GM21786 (cell line): ENCODE measurements around the gene ITGB2.

Experiments
- ATAC-seq: cut with Tn5 transposase; IDR thresholded peaks from one replicate; pipeline ENCODE4 v1.9.1; 2021; ENCODE audit not compliant: unreplicated experiment

ITGB2 gene

GRCh38 chr21:44898851-44899767, 21.6 kb downstream of the ITGB2 start:
- ATAC-seq: no peak

GRCh38 chr21:44898011-44898488, 22.6 kb downstream of the ITGB2 start:
- ATAC-seq: no peak

DNA sequence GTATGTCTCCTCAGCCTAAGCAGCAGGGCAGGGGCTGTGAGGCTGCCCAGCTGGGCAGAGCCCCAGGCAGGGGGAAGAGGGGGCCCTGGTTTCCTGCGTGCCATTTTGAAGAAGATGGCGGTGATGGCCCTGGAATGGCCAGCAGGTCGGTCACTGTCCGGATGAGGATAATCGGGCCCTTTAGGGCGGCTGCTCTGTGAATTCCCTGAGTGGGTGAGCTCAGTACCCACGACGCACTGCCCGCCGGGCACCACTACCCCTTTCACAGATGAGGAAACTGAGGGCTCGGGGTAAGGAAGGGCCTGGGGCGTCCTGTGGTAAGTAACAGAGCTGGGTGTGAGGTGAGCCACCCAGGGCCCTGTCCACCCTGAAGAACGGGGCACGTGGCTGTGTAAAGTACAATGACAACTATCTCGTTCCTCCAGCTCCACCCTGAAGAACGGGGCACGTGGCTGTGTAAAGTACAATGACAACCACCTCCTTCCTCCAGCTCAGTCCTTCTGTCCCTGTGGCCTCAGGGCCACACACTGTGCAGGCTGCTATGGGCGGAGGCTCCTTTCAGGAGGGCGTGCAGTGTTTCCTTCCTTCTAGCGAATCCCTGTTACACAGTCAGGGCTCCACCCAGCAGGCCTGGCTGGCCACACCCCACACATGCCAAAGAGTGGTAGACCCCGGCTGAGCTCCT, 23.2 kb downstream of the ITGB2 start:
- no peak for ATAC-seq

DNA sequence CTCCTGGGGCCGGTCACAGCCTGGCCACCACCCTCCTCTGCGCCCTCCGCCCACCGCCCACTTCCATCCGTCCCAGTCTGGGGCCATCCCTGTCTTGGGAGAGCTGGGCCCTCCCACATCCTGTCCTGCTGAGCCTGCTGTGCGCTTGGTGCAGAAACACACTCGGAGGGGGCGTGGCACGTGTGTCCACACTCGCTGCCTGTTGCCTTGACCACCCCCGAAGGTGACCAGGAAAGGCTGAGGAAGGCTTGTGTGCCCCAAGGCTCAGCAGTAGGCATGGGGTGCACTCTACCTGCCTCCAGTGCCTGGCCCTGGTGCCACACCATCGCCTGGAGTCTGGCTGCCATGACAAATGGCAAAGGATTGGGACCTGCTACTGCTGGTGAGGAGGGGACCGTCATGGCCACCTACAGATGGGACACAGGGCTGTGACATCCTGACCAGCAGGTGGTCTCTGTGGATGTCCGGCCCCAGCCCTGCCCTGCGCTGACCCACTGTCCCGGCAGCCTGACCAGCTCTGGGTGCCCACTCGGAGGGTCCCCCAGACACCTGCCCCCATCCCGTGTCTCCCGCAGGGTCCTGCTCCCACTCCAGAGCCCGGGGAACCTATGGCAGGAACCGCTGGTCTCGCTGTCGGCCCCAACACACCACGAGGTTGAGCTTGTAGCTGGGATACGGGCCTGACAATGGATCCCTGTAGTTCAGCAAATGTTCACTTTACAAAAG, 24.0 kb downstream of the ITGB2 start:
- no peak for ATAC-seq

DNA sequence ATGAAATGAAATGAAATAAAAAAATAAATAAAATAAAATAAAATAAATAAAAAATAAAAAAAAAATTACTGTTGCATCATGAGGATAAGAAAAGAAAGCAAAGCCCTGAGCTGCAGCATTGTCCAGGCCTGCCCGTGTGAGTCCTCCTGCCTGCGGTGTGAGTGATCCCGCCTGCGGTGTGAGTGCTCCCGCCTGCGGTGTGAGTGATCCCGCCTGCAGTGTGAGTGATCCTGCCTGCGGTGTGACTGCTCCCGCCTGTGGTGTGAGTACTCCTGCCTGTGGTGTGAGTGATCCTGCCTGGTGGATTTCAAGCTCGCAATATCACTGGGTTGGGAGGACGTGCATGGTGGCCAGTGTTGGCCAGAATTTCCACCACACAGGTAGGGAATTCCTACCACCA, 24.8 kb downstream of the ITGB2 start:
- no peak for ATAC-seq

- ATAC-seq: no peak
These were observed 25.9 kb downstream of the ITGB2 start for GRCh38 chr21:44894687-44895302.

DNA sequence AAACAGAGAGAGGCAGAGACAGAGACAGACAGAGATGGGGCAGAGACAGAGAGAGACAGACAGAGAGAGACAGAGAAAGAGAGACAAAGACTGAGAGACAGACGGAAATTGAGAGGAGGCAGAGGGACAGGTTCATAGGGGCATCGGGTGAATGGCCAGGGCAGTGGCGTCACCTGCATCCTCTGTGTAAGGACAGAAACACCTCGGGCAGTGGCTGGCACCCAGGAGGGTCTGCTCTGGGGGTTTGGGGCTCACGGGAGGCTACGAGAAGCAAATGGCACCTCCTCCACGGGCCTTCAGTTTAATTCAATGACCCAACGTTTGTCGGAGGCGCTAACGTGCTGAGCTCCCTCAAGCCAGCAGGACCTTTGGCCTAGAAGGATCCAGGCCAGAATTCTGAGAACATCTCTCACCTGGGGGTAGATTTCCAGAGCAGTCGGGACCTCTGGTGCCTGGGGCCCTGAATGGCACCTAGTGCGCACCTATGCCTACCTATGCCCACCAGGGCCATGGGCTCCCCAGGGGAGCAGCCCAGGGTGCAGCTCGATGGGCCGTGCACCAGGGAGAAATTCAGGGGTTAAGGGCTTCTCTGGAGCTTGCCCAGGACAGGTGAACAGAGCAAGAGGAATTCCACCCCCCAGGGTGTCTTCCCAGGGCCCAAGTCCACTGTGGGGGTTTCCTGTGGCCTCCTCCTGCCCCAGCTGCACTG, 26.6 kb downstream of the ITGB2 start:
- no peak for ATAC-seq

DNA sequence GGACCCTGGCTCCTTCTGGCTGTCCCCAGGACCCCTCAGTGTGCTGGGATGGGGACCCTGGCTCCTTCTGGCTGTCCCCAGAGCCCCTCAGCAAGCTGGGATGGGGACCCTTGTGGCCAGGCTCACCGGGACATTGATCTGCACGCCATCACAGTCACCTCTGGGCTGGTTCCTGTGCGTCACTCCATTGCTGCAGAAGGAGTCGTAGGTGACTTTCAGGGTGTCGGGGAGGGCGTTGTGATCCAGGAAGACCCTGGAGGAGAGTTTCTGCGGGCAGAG, 27.5 kb downstream of the ITGB2 start:
- ATAC-seq: no peak

GRCh38 chr21:44892536-44893277, 28.0 kb downstream of the ITGB2 start:
- ATAC-seq: no peak

DNA sequence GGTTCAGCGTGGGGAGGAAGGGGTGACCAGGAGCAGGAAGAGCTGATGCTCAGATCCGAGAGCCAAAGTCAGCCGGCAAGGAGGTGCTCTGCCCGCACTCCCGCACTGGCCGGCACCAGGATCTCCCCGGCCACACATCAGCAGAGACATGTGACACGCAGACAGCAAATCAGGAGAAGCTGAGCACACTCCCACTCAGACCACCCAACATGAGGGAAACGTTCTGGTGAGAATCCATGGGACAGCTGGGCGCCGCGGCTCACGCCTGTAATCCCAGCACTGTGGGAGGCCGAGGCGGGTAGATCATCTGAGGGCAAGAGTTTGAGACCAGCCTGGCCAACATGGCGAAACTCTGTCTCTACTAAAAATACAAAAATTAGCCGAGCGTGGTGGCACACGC, 28.6 kb downstream of the ITGB2 start:
- ATAC-seq: no peak

DNA sequence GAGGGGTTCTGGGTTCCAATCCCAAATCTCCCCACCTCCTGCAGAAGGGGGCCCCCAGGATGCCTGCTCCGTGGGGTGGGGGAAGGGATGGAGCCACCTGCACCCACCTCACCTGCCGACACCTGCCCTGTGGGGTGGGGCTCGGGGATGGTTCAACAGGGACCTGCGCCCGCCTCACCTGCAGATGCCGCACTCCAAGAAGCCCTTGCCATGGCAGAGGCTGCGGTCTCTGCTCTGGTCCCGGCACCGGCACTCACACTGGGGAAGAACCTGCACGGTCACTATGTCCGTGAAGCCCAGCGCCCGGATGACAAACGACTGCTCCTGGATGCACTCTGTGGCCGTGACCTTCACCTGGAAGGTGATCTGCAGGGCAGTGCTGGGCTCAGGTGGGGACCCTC, 29.1 kb downstream of the ITGB2 start:
- ATAC-seq: no peak

DNA sequence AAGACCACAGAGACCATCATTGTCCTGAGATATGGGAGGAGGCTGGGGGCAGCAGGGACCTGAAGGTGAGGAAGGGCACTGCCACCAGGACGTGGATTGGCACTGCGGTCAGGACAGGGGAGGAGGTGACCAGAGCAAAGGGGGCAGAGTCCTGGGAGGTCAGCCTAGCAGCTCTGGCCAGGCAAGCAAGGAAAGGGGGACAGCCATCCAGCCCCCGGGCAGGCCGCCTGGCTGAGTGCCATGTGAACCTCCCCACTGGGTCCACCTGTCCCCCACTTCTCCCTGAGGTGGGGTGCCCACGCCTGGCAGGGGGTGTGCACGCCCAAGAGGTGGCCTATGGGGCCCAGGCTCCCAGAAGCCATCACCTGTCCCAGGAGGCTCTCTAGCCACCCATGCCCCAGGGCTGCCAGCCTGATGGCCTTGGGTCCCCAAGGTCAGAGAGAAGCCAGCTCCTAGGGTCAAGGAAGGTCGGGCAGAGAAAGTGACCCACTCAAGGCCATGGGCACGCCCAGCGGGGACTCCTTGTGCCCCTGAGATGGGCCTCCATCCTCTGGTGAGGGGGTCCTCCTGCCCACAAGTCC, 29.6 kb downstream of the ITGB2 start:
- no peak for ATAC-seq

GRCh38 chr21:44890338-44890931, 30.3 kb downstream of the ITGB2 start:
- no peak for ATAC-seq

DNA sequence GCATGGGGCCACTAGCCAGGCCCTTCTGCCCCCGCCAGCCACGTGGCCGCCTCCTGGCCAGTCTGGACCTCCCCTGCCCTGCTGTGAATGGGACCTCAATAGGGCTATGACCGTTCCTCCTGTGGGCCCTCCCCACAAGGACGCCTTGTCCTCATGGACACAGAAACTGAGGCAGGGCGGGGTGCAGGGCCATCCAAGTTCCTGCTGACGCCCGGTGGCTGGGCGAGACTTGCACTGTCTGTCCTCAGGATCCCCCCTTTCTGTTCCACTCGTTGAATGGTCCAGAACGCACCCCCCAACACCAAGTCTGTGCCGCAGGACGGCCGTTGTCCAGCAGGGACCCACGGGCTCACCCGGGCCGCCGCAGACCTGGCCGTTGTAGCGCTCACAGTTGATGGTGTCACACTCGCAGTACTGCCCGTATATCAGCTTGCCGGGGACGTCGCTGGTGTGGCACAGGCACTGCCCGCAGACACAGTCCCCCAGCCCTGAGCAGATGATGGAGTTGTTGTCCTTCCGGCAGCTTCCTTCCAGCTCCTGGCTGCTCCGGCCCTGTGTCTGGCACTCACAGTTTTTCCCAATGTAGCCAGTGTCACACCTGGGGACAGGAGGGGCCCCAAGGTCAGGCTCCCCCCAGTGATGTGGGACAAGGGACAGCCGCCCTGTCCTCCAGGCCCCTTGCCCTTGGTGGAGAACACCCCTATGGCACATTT, 30.9 kb downstream of the ITGB2 start:
- no peak for ATAC-seq

GRCh38 chr21:44888581-44889550, 31.8 kb downstream of the ITGB2 start:
- ATAC-seq: no peak

- ATAC-seq: no peak
These were observed 32.7 kb downstream of the ITGB2 start for GRCh38 chr21:44887807-44888580.
